NCI-H510A (cell line): ENCODE measurements around the gene PRSS36.

Source experiments
- DNase-seq: peaks from one replicate; lab custom pipeline; 2025; lab: John Stamatoyannopoulos, UW

Gene PRSS36

GRCh38 chr16:31099860-31100638, 49.8 kb downstream of the PRSS36 start:
- no peak for DNase-seq

GRCh38 chr16:31094424-31095120, 55.3 kb downstream of the PRSS36 start, which contains the start of gene VKORC1:
Gene VKORC1, minus strand, starts transcription at chr16:31094797. Its CDS starts 68 bp downstream, at chr16:31094729.
- peak; percentile 98 for DNase-seq

GRCh38 chr16:31094088-31094423, 55.8 kb downstream of the PRSS36 start:
- no peak for DNase-seq

GRCh38 chr16:31093132-31093703, 56.6 kb downstream of the PRSS36 start:
- no peak for DNase-seq

GRCh38 chr16:31092330-31092729, 57.5 kb downstream of the PRSS36 start:
- DNase-seq = no peak

- DNase-seq = no peak
These were observed 59.3 kb downstream of the PRSS36 start for GRCh38 chr16:31090540-31090939.

GRCh38 chr16:31089199-31089598, 60.7 kb downstream of the PRSS36 start:
- DNase-seq = no peak
